Transverse colon (tissue), 4 donors: Measurements from ENCODE around the gene DST. TPM values are rescaled to one million over a fixed set of nuclear protein-coding genes. Genes with fewer than 3 reads are reported as not detected.
A peak's percentile ranks its signal among the peaks of the same experiment; 100 is the strongest.

Experiments used
- DNase-seq: peaks from one replicate; pipeline ENCODE4 v3.0.0-alpha.2; 2019
- H3K27ac ChIP-seq, 4 donors: fragments of 200-600 bp; sonication (generic); 2 replicates each; pipeline ENCODE4 v1.5.1; 2016 to 2018; ENCODE audit warnings: inconsistent platforms in 4 of 4
- H3K27me3 ChIP-seq: fragments of 200-600 bp; sonication (generic); 2 replicates; pipeline ENCODE4 v1.5.1; 2017; ENCODE audit warnings: inconsistent platforms
- H3K36me3 ChIP-seq, 4 donors: fragments of 200-600 bp; sonication (generic); 2 replicates each; pipeline ENCODE4 v1.5.1; 2017 to 2019; ENCODE audit warnings: inconsistent platforms in 4 of 4
- H3K4me1 ChIP-seq, 4 donors: fragments of 200-600 bp; sonication (generic); 2 replicates each; pipeline ENCODE4 v1.5.1; 2017 to 2020; ENCODE audit warnings: inconsistent platforms in 4 of 4
- H3K4me3 ChIP-seq, 4 donors: fragments of 200-600 bp; sonication (generic); 1 replicate in 1 of 4; 2 replicates in 3 of 4; pipeline versions ENCODE4 v1.5.1 to v1.6.1; 2017 to 2019; ENCODE audit warnings: inconsistent platforms in 4 of 4
- H3K9me3 ChIP-seq, 2 donors: fragments of 200-600 bp; sonication (generic); 2 replicates each; pipeline ENCODE4 v1.5.1; 2017 to 2019; ENCODE audit warnings: inconsistent platforms in 2 of 2
- EP300 ChIP-seq: sonication (generic); formaldehyde crosslinking; IDR thresholded peaks from one replicate; pipeline ENCODE4 v1.6.1; 2017; ENCODE audit warnings: antibody characterized with exemption, low read depth
- POLR2A ChIP-seq: fragments of 450-650 bp; IDR thresholded peaks from one replicate; pipeline ENCODE4 v1.6.1; 2016; ENCODE audit warnings: antibody characterized with exemption, mild to moderate bottlenecking, moderate library complexity
- POLR2AphosphoS5 ChIP-seq, 3 donors: sonication (generic); formaldehyde crosslinking; IDR thresholded peaks; one replicate each; pipeline ENCODE4 v1.6.1; 2016; ENCODE audit warnings: antibody characterized with exemption in 3 of 3
- WGBS, 2 donors: methylation state at CpG; one replicate each; pipeline ENCODE4 v1.1.5; 2018; ENCODE audit warnings: low coverage in 1 of 2; 5-methylcytosine and 5-hydroxymethylcytosine counted together
- in situ Hi-C, 4 donors: fragments of 200-750 bp; cut with MboI; loops; one replicate each; pipeline versions ENCODE4 v1.15.0 to v1.15.1; 2017; ENCODE audit warnings: low sequenced_read_pairs in 3 of 4, low pct_ligation_motif_present in 1 of 4, low pct_unique_long_range_greater_than_20kb in 1 of 4
- intact Hi-C: fragments of 100-400 bp; cut with DNase I; formaldehyde crosslinking; loops from one replicate; pipeline ENCODE4 v1.15.1; 2023; ENCODE audit warnings: low total_unique reads
- total RNA-seq, 4 donors: library from RNA; depleted of rRNA; stranded (reverse); fragments of >200 nt; gene quantifications; one replicate each; pipeline ENCODE4 v1.1.0, GENCODE V29; 2016
- TF ChIP-seq, protein P1 (sequence below), 5 experiments: fragments of 200-600 bp in 3 of 5; fragments of 450-650 bp in 2 of 5; sonication (generic) in 3 of 5; IDR thresholded peaks; 1 replicate in 2 of 5; 2 replicates in 3 of 5; pipeline ENCODE4 v1.5.1; 2016 to 2017; ENCODE audit warnings: antibody characterized with exemption in 5 of 5, inconsistent platforms in 3 of 5, mild to moderate bottlenecking in 2 of 5, moderate library complexity in 1 of 5

The DST gene
- total RNA-seq, 4 donors from 2014 or later = 280 to 535 (median 428) TPM

DNA sequence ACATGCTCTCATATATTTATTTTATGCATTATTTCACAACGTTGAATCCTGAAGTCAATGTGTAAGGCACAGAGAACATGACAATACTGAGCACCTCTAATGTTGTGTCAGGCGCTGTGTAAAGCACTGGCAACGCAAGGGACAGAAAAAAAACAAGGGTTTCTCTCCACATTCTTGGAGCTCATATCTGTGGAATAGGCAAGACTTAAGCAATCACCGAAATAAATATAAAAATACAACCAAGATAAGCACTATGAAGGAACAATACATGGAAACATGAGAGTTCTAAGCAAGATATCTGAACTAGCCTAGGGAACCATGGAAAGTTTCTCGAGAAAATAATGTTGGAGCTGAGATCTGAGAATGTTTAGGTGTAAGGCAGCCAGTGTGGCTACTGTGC lies 1.7 kb upstream of the DST start:
- peaks cover 0 to 20% (median 1%) of the 10 kb centered on the region in 4 donors for H3K36me3 ChIP-seq
- intact Hi-C loops = no loop called here
- WGBS, 2 donors = 81 to 86% methylated on average over 5 of the region's 5 CpGs

DNA sequence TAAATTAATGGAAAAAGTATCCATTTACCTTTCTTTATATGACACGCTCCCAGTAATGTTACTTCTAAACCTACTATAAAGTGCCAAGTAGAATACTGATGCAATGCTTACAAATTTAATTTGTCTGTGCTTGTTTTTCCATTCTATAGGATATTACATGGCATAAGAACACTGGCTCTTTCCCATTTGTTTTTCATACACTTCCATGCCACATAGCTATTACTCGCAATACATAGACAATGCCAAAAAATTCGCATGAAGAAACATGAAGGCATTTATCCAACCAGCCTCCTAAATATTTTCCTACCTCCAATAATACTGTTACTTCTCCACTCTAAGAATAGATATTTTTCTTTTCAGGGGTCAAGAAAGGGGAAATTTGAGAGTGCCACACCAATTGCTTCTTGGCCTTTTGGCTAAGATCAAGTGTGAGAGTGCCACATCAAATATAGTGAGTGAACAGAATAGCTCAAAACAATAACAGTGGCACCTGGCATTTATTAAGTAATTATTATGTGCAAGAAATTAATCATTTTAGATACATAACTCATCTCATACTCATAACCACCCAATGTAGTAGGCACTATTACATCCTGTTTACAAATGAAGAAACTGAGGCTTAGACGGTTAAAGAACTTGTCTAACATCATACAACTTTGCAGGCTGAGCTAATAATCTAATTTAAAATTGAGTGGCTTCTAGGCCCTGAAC lies 845 bp upstream of the DST start:
- in situ Hi-C loops (loop anchor here (5.0 to 25.0 kb wide), 5 partner anchors 51 to 669 kb away; partner anchors contain the start of gene PRIM2 (in 1 of the 4)), intact Hi-C loops (no loop called here)
- Histone ChIP-seq H3K27me3 (no peaks in the 10 kb centered on the region), H3K27ac (peak overlapping the region in 2 of 4 donors; percentile 36 to 38), H3K9me3 (no peaks in the 10 kb centered on the region), H3K36me3 (peaks cover 0 to 23% (median 1%) of the 10 kb centered on the region in 4 donors), H3K4me1 (peaks cover 0 to 14% (median 5%) of the 10 kb centered on the region in 4 donors), H3K4me3 (no peak overlapping the region)
- no peak for DNase-seq
- WGBS, 2 donors = 84 to 85% methylated on average over 4 of the region's 4 CpGs
- no peak for TF ChIP-seq EP300
- TF ChIP-seq POLR2A = no peak
- TF ChIP-seq, protein P1, sequence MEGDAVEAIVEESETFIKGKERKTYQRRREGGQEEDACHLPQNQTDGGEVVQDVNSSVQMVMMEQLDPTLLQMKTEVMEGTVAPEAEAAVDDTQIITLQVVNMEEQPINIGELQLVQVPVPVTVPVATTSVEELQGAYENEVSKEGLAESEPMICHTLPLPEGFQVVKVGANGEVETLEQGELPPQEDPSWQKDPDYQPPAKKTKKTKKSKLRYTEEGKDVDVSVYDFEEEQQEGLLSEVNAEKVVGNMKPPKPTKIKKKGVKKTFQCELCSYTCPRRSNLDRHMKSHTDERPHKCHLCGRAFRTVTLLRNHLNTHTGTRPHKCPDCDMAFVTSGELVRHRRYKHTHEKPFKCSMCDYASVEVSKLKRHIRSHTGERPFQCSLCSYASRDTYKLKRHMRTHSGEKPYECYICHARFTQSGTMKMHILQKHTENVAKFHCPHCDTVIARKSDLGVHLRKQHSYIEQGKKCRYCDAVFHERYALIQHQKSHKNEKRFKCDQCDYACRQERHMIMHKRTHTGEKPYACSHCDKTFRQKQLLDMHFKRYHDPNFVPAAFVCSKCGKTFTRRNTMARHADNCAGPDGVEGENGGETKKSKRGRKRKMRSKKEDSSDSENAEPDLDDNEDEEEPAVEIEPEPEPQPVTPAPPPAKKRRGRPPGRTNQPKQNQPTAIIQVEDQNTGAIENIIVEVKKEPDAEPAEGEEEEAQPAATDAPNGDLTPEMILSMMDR (IDR thresholded peaks at IDR 0.05) = no peak
- TF ChIP-seq POLR2AphosphoS5 (IDR thresholded peaks at IDR 0.05) = no peak

More for the DNA sequence above, 1.7 kb upstream of the DST start:
- no peaks in the 10 kb centered on the region for H3K9me3 ChIP-seq
- DNase-seq = no peak
- peaks cover 0 to 21% (median 10%) of the 10 kb centered on the region in 4 donors for H3K4me1 ChIP-seq
- H3K4me3 ChIP-seq = no peak overlapping the region
- TF ChIP-seq POLR2A (no peak), EP300 (no peak), POLR2AphosphoS5 (IDR thresholded peaks at IDR 0.05) (no peak)
- TF ChIP-seq, protein P1 (IDR thresholded peaks at IDR 0.05) = no peak
- no peak overlapping the region for H3K27ac ChIP-seq
- no peaks in the 10 kb centered on the region for H3K27me3 ChIP-seq
- in situ Hi-C loops = loop anchor here (5.0 to 25.0 kb wide), 5 partner anchors 50 to 668 kb away; partner anchors contain the start of gene PRIM2 (in 1 of the 4)

DNA sequence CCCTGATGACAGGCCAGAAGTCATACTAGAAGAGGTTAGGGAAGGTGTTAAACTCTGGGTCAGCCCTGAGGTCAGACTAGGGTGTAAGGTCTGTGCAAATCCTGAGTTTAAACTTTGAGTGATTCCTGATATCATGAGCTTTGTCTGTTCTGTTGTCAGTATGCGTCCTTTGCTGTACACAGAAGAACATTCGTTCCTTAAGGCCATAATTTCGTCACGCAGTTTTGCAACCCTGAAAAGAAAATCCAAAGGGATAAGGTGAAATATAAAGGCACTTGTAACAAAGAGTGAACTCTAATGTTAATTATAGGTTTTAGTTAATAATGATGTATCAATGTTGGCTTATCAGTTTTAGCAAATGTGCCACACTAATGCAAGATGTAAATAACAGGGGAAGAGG lies 2.3 kb downstream of the DST start:
- intact Hi-C loops = no loop called here
- Histone ChIP-seq H3K4me1 (peaks cover 0 to 14% (median 4%) of the 10 kb centered on the region in 4 donors), H3K4me3 (no peak overlapping the region), H3K27ac (no peak overlapping the region), H3K27me3 (no peaks in the 10 kb centered on the region), H3K9me3 (no peaks in the 10 kb centered on the region), H3K36me3 (peaks cover 0 to 22% (median 1%) of the 10 kb centered on the region in 4 donors)
- TF ChIP-seq POLR2A (no peak), EP300 (no peak), POLR2AphosphoS5 (IDR thresholded peaks at IDR 0.05) (no peak)
- TF ChIP-seq, protein P1 (IDR thresholded peaks at IDR 0.05) = no peak
- 95 to 96% methylated on average over 4 of the region's 4 CpGs for WGBS, 2 donors
- in situ Hi-C loops = loop anchor here (5.0 to 25.0 kb wide), 5 partner anchors 54 to 672 kb away; partner anchors contain the start of gene PRIM2 (in 1 of the 4)
- DNase-seq = no peak

DNA sequence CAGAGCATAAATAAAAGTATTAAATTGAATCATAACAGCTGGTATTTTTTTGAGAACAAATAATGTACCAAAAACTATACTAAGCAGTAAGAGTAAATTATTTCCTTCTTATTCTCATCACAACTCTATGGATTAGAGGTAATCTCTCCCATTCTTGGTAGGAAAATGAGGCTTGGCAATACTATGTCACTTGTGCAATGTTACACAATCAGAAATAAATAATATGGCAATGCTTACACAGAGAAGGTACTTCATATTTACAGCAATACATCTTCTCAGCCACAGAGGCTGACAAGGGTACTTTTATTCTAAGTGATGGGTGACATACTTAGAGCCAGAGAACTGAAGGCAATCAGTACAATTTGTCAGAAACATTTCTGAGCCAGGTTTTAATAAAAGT lies 3.9 kb downstream of the DST start:
- H3K36me3 ChIP-seq = peaks cover 0 to 35% (median 1%) of the 10 kb centered on the region in 4 donors
- intact Hi-C loops (loop anchor here (5.0 kb wide), 1 partner anchor 214 kb away; no protein-coding TSS in a partner anchor), in situ Hi-C loops (loop anchor here in 3 of 4 donors (5.0 to 25.0 kb wide), 3 partner anchors 59 to 674 kb away; partner anchors contain the start of gene PRIM2 (in 1 of the 3))
- TF ChIP-seq EP300 (no peak), POLR2AphosphoS5 (IDR thresholded peaks at IDR 0.05) (no peak), POLR2A (no peak)
- TF ChIP-seq, protein P1 (IDR thresholded peaks at IDR 0.05) = no peak
- peaks cover 0 to 14% (median 4%) of the 10 kb centered on the region in 4 donors for H3K4me1 ChIP-seq
- H3K27me3 ChIP-seq = no peaks in the 10 kb centered on the region
- H3K27ac ChIP-seq = peak overlapping the region in 1 of 4 donors; percentile 4
- no peak for DNase-seq
- no peaks in the 10 kb centered on the region for H3K9me3 ChIP-seq
- H3K4me3 ChIP-seq = no peak overlapping the region
